ENCODE measurements around the gene RBM41. TPM values are rescaled to one million over a fixed set of nuclear protein-coding genes. Genes with fewer than 3 reads are reported as not detected.

Gene RBM41
- total RNA-seq = 25.6 TPM

DNA sequence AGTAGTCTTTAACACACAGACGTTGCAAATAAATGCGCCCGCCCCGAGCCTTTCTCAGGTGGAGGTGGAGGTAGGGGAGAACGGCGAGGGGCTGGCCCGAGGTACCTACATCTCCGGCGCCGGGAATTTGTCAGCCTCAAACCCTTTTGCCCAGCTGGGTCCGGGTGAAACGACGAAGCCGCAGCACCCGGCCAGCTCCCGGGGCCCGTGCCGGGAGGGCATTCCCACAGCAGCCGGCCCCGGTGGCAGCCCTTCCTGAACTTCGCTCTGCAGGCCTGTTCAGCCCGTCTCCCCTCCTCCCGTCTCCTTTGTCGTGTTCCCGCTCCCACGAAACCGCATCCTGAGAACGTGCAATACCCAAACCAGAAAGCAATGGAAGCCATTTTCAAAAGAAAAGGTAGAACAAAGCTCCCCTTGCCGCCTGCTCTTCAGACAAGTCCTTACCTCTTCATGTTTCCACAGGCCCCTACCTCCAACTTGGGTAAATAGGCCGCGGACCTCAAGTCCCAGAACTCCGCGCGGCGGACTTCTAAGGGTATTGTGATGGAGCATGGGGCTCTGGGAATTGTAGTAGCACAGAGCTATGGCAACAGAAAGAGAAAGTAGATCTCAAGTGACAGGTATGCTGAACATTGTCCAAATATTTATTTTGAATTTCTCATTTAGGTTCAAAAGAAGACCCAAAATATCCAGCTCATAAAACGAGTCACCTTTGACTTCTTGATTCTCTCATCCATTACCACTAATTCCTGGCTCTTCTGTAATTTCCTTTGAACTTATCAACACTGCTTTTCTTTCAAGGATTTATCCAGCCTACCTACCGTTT, at the start of gene RBM41:
Gene RBM41, minus strand, starts transcription at position 501 of the 826 bp plus-strand sequence. Its CDS starts 49 bp downstream, at position 452.

Other genes starting within 250 kb of the RBM41 start
- gene RIPPLY1, start 215.5 kb downstream of the RBM41 start, total RNA-seq = not detected
- gene CLDN2, start 198.4 kb downstream of the RBM41 start, total RNA-seq = 0.69 TPM
- 7.6 TPM for gene MORC4, start 118.6 kb downstream of the RBM41 start, total RNA-seq
- gene NUP62CL, start 87.6 kb upstream of the RBM41 start, total RNA-seq = 4.4 TPM
- gene DNAAF6, start 87.8 kb upstream of the RBM41 start, total RNA-seq = 0.92 TPM